Measurements from ENCODE around the gene ZNF316.

- TF ChIP-seq, protein P1, sequence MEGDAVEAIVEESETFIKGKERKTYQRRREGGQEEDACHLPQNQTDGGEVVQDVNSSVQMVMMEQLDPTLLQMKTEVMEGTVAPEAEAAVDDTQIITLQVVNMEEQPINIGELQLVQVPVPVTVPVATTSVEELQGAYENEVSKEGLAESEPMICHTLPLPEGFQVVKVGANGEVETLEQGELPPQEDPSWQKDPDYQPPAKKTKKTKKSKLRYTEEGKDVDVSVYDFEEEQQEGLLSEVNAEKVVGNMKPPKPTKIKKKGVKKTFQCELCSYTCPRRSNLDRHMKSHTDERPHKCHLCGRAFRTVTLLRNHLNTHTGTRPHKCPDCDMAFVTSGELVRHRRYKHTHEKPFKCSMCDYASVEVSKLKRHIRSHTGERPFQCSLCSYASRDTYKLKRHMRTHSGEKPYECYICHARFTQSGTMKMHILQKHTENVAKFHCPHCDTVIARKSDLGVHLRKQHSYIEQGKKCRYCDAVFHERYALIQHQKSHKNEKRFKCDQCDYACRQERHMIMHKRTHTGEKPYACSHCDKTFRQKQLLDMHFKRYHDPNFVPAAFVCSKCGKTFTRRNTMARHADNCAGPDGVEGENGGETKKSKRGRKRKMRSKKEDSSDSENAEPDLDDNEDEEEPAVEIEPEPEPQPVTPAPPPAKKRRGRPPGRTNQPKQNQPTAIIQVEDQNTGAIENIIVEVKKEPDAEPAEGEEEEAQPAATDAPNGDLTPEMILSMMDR (IDR thresholded peaks at IDR 0.05 in 2 of 3, conservative IDR thresholded peaks at IDR 0.05 in 1 of 3; ENCODE audit: control insufficient read depth in 2 of 3, extremely low read depth in 1 of 3, insufficient read depth in 1 of 3, low read depth in 3 of 3, low read length in 3 of 3): no peak
- TF ChIP-seq CREM (IDR thresholded peaks at IDR 0.05; ENCODE audit: low read depth): no peak
- no peak for TF ChIP-seq ZBTB40 (IDR thresholded peaks at IDR 0.05; ENCODE audit: borderline replicate concordance)
- TF ChIP-seq FOXK2 (IDR thresholded peaks at IDR 0.05): no peak
- no peak for TF ChIP-seq RAD21 (IDR thresholded peaks at IDR 0.05; ENCODE audit: insufficient read depth, low read depth, low read length)
- TF ChIP-seq HDAC6 (IDR thresholded peaks at IDR 0.05; ENCODE audit: unreplicated experiment): no peak
- TF ChIP-seq STAT3 (IDR thresholded peaks at IDR 0.05; ENCODE audit: low read depth, low read length): no peak
- TF ChIP-seq NR2F1 (conservative IDR thresholded peaks at IDR 0.05): no peak
- no peak for TF ChIP-seq GABPA (IDR thresholded peaks at IDR 0.05; ENCODE audit: low read depth)
- no peak for TF ChIP-seq SREBF1 (IDR thresholded peaks at IDR 0.05; ENCODE audit: low read length)
- TF ChIP-seq POLR2AphosphoS5 (IDR thresholded peaks at IDR 0.05; ENCODE audit: low read length): no peak
- no peak for TF ChIP-seq ZNF274 (IDR thresholded peaks at IDR 0.05; ENCODE audit: insufficient read depth, insufficient read length)
- no peak for TF ChIP-seq ATF7 (IDR thresholded peaks at IDR 0.05; ENCODE audit: low read depth)
These were observed 2.5 kb downstream of the ZNF316 start for GRCh38 chr7:6639627-6640026.
